ENCODE data around the gene ARMH4. TPM values are rescaled to one million over a fixed set of nuclear protein-coding genes. Genes with fewer than 3 reads are reported as not detected.

Gene ARMH4
- polyA plus RNA-seq, 1 donor from 2014 or later: 14.1 TPM

GRCh38 chr14:58191763-58192601, 40.0 kb upstream of the ARMH4 start:
- Histone ChIP-seq H3K4me2 (ENCODE audit: low read length) (no peak overlapping the region), H3F3A (ENCODE audit: insufficient read depth, low read length, poor library complexity, severe bottlenecking) (no peaks in the 10 kb centered on the region), H2AFZ (ENCODE audit: low read depth, low read length) (no peak overlapping the region), H3K27ac (ENCODE audit: low read length) (no peak overlapping the region), H3K9me2 (ENCODE audit: insufficient read depth, low read length) (no peaks in the 10 kb centered on the region), H3K27me3 (ENCODE audit: insufficient read depth, low read depth, low read length) (no peaks in the 10 kb centered on the region), H3K36me3 (ENCODE audit: insufficient read depth, low read length) (no peaks in the 10 kb centered on the region), H3K9me3 (ENCODE audit: low read length) (no peaks in the 10 kb centered on the region), H4K20me1 (ENCODE audit: insufficient read depth) (no peaks in the 10 kb centered on the region), H3K9ac (ENCODE audit: low read length) (no peak overlapping the region), H3K79me2 (replicated peaks; ENCODE audit: insufficient read depth, low read length) (no peaks in the 10 kb centered on the region), H3K4me3 (ENCODE audit: low read length) (no peak overlapping the region)
- TF ChIP-seq TAF1 (IDR thresholded peaks at IDR 0.05; ENCODE audit: low read depth): no peak
- TF ChIP-seq SMC3 (conservative IDR thresholded peaks at IDR 0.05; ENCODE audit: poor library complexity): no peak
- TF ChIP-seq EZH2 (IDR thresholded peaks at IDR 0.05; ENCODE audit: borderline replicate concordance, insufficient read depth, low read length, poor library complexity, severe bottlenecking): no peak
- no peak for TF ChIP-seq RAD21 (conservative IDR thresholded peaks at IDR 0.05)
- no peak for TF ChIP-seq REST (IDR thresholded peaks at IDR 0.05; ENCODE audit: borderline replicate concordance)
- TF ChIP-seq POLR2AphosphoS5 (IDR thresholded peaks at IDR 0.05): no peak
- no peak for TF ChIP-seq EP300 (conservative IDR thresholded peaks at IDR 0.05; ENCODE audit: poor library complexity, severe bottlenecking)
- TF ChIP-seq CTCF (IDR thresholded peaks at IDR 0.05; ENCODE audit: poor library complexity, severe bottlenecking): no peak
- TF ChIP-seq MXI1 (conservative IDR thresholded peaks at IDR 0.05; ENCODE audit: poor library complexity, severe bottlenecking): no peak

- no peaks in the 10 kb centered on the region for H3K36me3 ChIP-seq (ENCODE audit: insufficient read depth, low read length)
- H3K27ac ChIP-seq (ENCODE audit: low read length): no peak overlapping the region
- H3K27me3 ChIP-seq (ENCODE audit: insufficient read depth, low read depth, low read length): no peaks in the 10 kb centered on the region
- no peaks in the 10 kb centered on the region for H3K79me2 ChIP-seq (replicated peaks; ENCODE audit: insufficient read depth, low read length)
- H3K9ac ChIP-seq (ENCODE audit: low read length): no peak overlapping the region
- TF ChIP-seq CTCF (IDR thresholded peaks at IDR 0.05; ENCODE audit: poor library complexity, severe bottlenecking) (no peak), TAF1 (IDR thresholded peaks at IDR 0.05; ENCODE audit: low read depth) (no peak), POLR2AphosphoS5 (IDR thresholded peaks at IDR 0.05) (no peak), REST (IDR thresholded peaks at IDR 0.05; ENCODE audit: borderline replicate concordance) (no peak), EP300 (conservative IDR thresholded peaks at IDR 0.05; ENCODE audit: poor library complexity, severe bottlenecking) (no peak), EZH2 (IDR thresholded peaks at IDR 0.05; ENCODE audit: borderline replicate concordance, insufficient read depth, low read length, poor library complexity, severe bottlenecking) (no peak), SMC3 (conservative IDR thresholded peaks at IDR 0.05; ENCODE audit: poor library complexity) (no peak), RAD21 (conservative IDR thresholded peaks at IDR 0.05) (no peak), MXI1 (conservative IDR thresholded peaks at IDR 0.05; ENCODE audit: poor library complexity, severe bottlenecking) (no peak)
- H2AFZ ChIP-seq (ENCODE audit: low read depth, low read length): no peak overlapping the region
- no peak overlapping the region for H3K4me3 ChIP-seq (ENCODE audit: low read length)
- no peak overlapping the region for H3K4me2 ChIP-seq (ENCODE audit: low read length)
- H3K9me2 ChIP-seq (ENCODE audit: insufficient read depth, low read length): no peaks in the 10 kb centered on the region
- no peaks in the 10 kb centered on the region for H3K9me3 ChIP-seq (ENCODE audit: low read length)
- H4K20me1 ChIP-seq (ENCODE audit: insufficient read depth): no peaks in the 10 kb centered on the region
- H3F3A ChIP-seq (ENCODE audit: insufficient read depth, low read length, poor library complexity, severe bottlenecking): no peaks in the 10 kb centered on the region
These were observed 37.2 kb upstream of the ARMH4 start for GRCh38 chr14:58189176-58189575.

Measured in neural cell (in vitro differentiated cells).